Osteoblast (primary cell): Measurements from ENCODE around the gene TENM3. TPM values are rescaled to one million over a fixed set of nuclear protein-coding genes. Genes with fewer than 3 reads are reported as not detected.

Experiments used
- DNase-seq: peaks from one replicate; pipeline ENCODE4 v3.0.0; 2011; ENCODE audit warnings: low spot score, mixed read lengths; ENCODE audit not compliant: insufficient read length; ENCODE audit errors: missing footprints
- H2AFZ ChIP-seq: 2 replicates; pipeline ENCODE4 v1.6.0; 2011; ENCODE audit warnings: mild to moderate bottlenecking, low read length
- H3K27ac ChIP-seq: 2 replicates; pipeline ENCODE4 v1.5.1; 2011; ENCODE audit warnings: mild to moderate bottlenecking, low read depth, low read length, moderate library complexity
- H3K27me3 ChIP-seq: 2 replicates; pipeline ENCODE4 v1.6.0; 2012; ENCODE audit warnings: mild to moderate bottlenecking, control low read depth, inconsistent platforms, low read length, moderate library complexity; ENCODE audit not compliant: insufficient read depth
- H3K36me3 ChIP-seq: 2 replicates; pipeline ENCODE4 v1.5.1; 2011; ENCODE audit warnings: mild to moderate bottlenecking, low read length, control low read depth, moderate library complexity; ENCODE audit not compliant: insufficient read depth
- H3K4me1 ChIP-seq: 2 replicates; pipeline ENCODE4 v1.5.1; 2011; ENCODE audit warnings: mild to moderate bottlenecking, low read length, control low read depth, moderate library complexity; ENCODE audit not compliant: insufficient read depth
- H3K4me2 ChIP-seq: 2 replicates; pipeline ENCODE4 v1.6.0; 2011; ENCODE audit warnings: mild to moderate bottlenecking, low read length; ENCODE audit not compliant: insufficient read depth
- H3K4me3 ChIP-seq: fragments of 200-600 bp; sonication (generic); 3 replicates; pipeline ENCODE4 v1.5.1; 2012; ENCODE audit warnings: mild to moderate bottlenecking, low read length, inconsistent platforms; ENCODE audit not compliant: insufficient read depth
- H3K79me2 ChIP-seq: 2 replicates; pipeline ENCODE4 v1.6.0; 2012; ENCODE audit warnings: mild to moderate bottlenecking, low read length, control low read depth, inconsistent platforms; ENCODE audit not compliant: insufficient read depth
- H3K9me3 ChIP-seq: 2 replicates; pipeline ENCODE4 v1.5.1; 2011; ENCODE audit warnings: low read depth, low read length, control low read depth
- H4K20me1 ChIP-seq: 2 replicates; pipeline ENCODE4 v1.6.0; 2012; ENCODE audit warnings: mild to moderate bottlenecking, low read length, control low read depth; ENCODE audit not compliant: insufficient read depth
- CTCF ChIP-seq: IDR thresholded peaks from 2 replicates; pipeline ENCODE4 v1.5.1; 2011; ENCODE audit warnings: mild to moderate bottlenecking, low read depth, low read length, moderate library complexity; ENCODE audit errors: extremely low read depth
- total RNA-seq: library from RNA; depleted of rRNA; stranded (reverse); fragments of >200 nt; gene quantifications from 2 replicates; pipeline ENCODE4 v1.2.3, GENCODE V29; 2012

The TENM3 gene
- total RNA-seq, 1 donor, result 59.0 TPM

- H3K4me2 ChIP-seq, result no peak overlapping the region
- no peak overlapping the region for H2AFZ ChIP-seq
- peaks cover 4% of the 10 kb centered on the region for H3K4me1 ChIP-seq
- H3K79me2 ChIP-seq, result no peaks in the 10 kb centered on the region
- DNase-seq, result no peak
- no peaks in the 10 kb centered on the region for H4K20me1 ChIP-seq
- H3K36me3 ChIP-seq, result no peaks in the 10 kb centered on the region
- H3K27me3 ChIP-seq, result no peaks in the 10 kb centered on the region
- H3K4me3 ChIP-seq, result no peak overlapping the region
- no peak overlapping the region for H3K27ac ChIP-seq
- H3K9me3 ChIP-seq, result no peaks in the 10 kb centered on the region
- no peak for TF ChIP-seq CTCF
Measured at GRCh38 chr4:182574706-182575105, 331.5 kb downstream of the TENM3 start.

- no peak overlapping the region for H3K4me3 ChIP-seq
- no peak for TF ChIP-seq CTCF
- no peaks in the 10 kb centered on the region for H3K27me3 ChIP-seq
- peak overlapping the region; percentile 7 for H2AFZ ChIP-seq
- DNase-seq, result no peak
- peaks cover 4% of the 10 kb centered on the region for H3K4me1 ChIP-seq
- no peaks in the 10 kb centered on the region for H3K36me3 ChIP-seq
- H3K9me3 ChIP-seq, result no peaks in the 10 kb centered on the region
- H3K27ac ChIP-seq, result no peak overlapping the region
- no peaks in the 10 kb centered on the region for H4K20me1 ChIP-seq
- H3K4me2 ChIP-seq, result no peak overlapping the region
- no peaks in the 10 kb centered on the region for H3K79me2 ChIP-seq
Measured at GRCh38 chr4:182575225-182575624, 332.0 kb downstream of the TENM3 start.

- Histone ChIP-seq H4K20me1 (no peaks in the 10 kb centered on the region), H3K27me3 (no peaks in the 10 kb centered on the region), H3K36me3 (no peaks in the 10 kb centered on the region), H3K79me2 (no peaks in the 10 kb centered on the region), H2AFZ (no peak overlapping the region), H3K4me3 (no peak overlapping the region), H3K4me1 (peaks cover 4% of the 10 kb centered on the region), H3K9me3 (no peaks in the 10 kb centered on the region), H3K4me2 (no peak overlapping the region), H3K27ac (peak overlapping the region; percentile 34)
- TF ChIP-seq CTCF, result no peak
- DNase-seq, result no peak
Measured at GRCh38 chr4:182576601-182577289, 333.5 kb downstream of the TENM3 start.

GRCh38 chr4:182577411-182577810 lies 334.2 kb downstream of the TENM3 start:
- Histone ChIP-seq H3K9me3 (no peaks in the 10 kb centered on the region), H4K20me1 (no peaks in the 10 kb centered on the region), H3K27me3 (no peaks in the 10 kb centered on the region), H2AFZ (no peak overlapping the region), H3K79me2 (no peaks in the 10 kb centered on the region), H3K27ac (peak overlapping the region; percentile 34), H3K4me3 (no peak overlapping the region), H3K36me3 (no peaks in the 10 kb centered on the region), H3K4me1 (peaks cover 4% of the 10 kb centered on the region), H3K4me2 (no peak overlapping the region)
- no peak for DNase-seq
- TF ChIP-seq CTCF, result no peak
